LNCaP clone FGC (cell line): ENCODE data around the gene ITM2C.

ENCODE experiments used
- DNase-seq: peaks from one replicate; pipeline ENCODE4 v3.0.0-alpha.2; 2011; ENCODE audit warnings: low read depth
- H3K4me3 ChIP-seq: 2 replicates; pipeline ENCODE4 v1.5.1; 2011; ENCODE audit warnings: mild to moderate bottlenecking, low read depth, low read length, control low read depth
- CTCF ChIP-seq: IDR thresholded peaks from 2 replicates; pipeline ENCODE4 v1.5.1; 2012; ENCODE audit warnings: mild to moderate bottlenecking; ENCODE audit not compliant: control insufficient read depth, insufficient read depth; ENCODE audit errors: extremely low read depth

ITM2C gene

GRCh38 chr2:230849633-230850357 lies 14.9 kb upstream of the ITM2C start:
- DNase-seq, result no peak
- no peak overlapping the region for H3K4me3 ChIP-seq
- TF ChIP-seq CTCF, result peak; percentile 33; the same call in 1 of the 2 replicates

GRCh38 chr2:230850358-230850658 lies 14.4 kb upstream of the ITM2C start:
- DNase-seq, result no peak
- no peak for TF ChIP-seq CTCF
- no peak overlapping the region for H3K4me3 ChIP-seq

GRCh38 chr2:230852113-230852512 lies 12.6 kb upstream of the ITM2C start:
- H3K4me3 ChIP-seq, result no peak overlapping the region
- no peak for TF ChIP-seq CTCF
- DNase-seq, result no peak

- H3K4me3 ChIP-seq, result no peak overlapping the region
- DNase-seq, result no peak
- TF ChIP-seq CTCF, result no peak
These were observed 3.0 kb upstream of the ITM2C start for GRCh38 chr2:230861552-230862255.

- no peak overlapping the region for H3K4me3 ChIP-seq
- TF ChIP-seq CTCF, result no peak
These were observed 2.5 kb upstream of the ITM2C start for GRCh38 chr2:230862292-230862691.

GRCh38 chr2:230863031-230863430 lies 1.7 kb upstream of the ITM2C start:
- H3K4me3 ChIP-seq, result no peak overlapping the region
- DNase-seq, result no peak
- TF ChIP-seq CTCF, result no peak

More at GRCh38 chr2:230862292-230862691, 2.5 kb upstream of the ITM2C start:
- DNase-seq, result no peak
